Brain pericyte (primary cell): ENCODE results near the gene DTNB.

Experiments used
- DNase-seq: peaks from one replicate; pipeline ENCODE4 v3.0.0-alpha.2; 2012; ENCODE audit warnings: low read depth, low spot score

The DTNB gene

DNA sequence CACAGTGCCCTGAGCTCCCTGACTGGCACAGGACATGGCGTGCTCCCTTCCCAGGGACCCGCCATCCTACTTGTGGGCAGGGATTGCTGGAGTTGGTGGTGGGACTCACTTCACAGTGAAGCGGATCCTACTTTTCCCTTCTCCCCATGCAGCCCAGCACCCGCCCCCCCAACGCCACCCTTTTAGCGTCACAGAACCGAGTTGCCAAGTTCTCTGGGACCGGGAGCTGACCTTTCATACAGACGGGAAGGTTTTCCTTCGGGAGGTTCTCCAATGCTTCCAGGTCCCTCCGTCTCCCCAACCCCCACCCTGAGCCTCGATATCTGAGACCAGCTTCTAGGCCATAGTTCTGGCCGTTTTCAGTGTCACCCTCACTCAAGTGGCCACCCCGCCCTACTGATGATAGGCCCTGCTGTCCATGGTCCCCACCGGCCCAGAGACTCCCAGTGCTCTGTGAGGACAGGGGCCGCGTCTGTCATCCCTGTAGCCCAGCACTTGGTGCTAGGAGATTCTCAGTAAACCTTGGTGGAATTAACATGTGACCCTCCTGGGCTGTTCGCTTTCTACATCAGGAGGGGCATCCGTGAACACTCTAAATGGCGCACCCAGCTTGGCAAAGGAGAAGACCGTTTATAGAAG, 330.1 kb downstream of the DTNB start:
- no peak for DNase-seq

DNA sequence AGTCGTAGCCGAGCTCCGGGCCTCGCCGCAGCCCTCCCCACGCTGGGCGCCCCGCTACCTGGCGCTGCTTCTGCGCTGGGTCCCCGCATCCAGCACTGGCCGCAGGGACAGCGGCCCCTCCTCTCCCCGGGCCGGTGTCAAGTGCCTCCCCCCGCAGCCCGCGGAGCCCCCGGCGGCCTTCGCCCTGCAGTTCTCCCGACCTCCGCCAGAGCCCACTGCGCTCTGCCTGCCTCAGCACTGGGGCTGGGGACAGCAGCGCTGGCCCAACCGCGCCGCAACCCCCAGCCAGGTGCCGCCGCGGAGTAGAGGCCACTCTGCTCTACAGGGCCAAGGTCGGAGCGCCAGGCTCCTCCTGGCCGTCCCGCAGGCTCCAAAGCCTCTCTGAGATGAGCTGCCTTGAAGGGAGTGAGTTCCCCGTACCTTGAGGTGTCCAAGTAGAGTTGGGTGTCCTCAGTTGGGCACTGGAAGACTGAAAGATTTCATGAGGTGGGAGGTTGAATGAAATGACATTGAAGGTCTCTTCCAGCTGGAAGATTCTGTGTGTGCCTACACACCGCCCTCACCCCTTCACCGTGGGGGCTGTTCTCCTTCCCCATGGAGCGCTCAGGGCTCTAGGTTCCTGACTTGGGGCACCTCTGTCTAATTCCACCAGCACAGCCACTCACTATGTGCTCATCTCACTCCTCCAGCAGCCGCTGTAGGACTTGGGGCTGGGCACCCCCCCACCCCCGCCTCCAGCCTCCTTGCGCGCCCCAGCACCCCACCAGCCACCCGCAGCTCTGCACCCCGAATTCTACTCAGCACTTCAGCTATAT, 330.8 kb downstream of the DTNB start:
- peak; percentile 42 for DNase-seq

DNA sequence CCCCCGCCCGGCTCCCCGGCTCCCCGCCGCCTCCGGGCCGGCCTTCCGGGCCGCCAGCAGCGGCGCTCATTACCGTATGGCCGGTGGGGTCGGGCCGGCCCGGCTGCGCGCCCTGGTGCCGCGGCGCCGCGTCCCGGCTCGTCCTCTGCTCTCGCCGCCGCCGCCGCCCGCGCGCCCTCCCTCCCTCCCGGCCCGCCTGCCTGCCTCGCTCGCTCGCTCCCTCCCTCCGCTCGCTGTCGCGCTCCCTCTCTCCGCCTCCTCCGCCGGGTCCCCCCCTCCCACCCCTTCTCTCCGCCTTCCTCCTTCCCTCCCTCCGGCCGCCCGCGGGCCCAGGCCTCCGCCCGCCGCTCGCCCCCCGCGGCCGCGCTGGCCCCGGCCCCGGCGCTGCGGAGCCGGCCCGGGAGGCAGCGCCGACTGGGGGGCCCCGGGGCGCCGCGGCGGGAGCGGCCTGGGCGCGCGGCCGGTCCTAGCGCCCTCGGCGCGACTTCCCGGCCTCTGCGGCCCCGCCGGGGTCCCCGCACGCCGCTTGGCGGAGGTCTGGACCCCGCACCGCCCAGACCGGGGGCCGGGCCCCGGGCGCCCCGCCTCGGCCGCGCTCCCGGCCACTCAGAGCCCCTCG, 331.5 kb downstream of the DTNB start, which contains the start of gene DNMT3A:
Gene DNMT3A (minus strand): TSS at position 173 of the 619 bp plus-strand sequence. CDS start 27,941 bp downstream, outside the sequence.
- DNase-seq: no peak

DNA sequence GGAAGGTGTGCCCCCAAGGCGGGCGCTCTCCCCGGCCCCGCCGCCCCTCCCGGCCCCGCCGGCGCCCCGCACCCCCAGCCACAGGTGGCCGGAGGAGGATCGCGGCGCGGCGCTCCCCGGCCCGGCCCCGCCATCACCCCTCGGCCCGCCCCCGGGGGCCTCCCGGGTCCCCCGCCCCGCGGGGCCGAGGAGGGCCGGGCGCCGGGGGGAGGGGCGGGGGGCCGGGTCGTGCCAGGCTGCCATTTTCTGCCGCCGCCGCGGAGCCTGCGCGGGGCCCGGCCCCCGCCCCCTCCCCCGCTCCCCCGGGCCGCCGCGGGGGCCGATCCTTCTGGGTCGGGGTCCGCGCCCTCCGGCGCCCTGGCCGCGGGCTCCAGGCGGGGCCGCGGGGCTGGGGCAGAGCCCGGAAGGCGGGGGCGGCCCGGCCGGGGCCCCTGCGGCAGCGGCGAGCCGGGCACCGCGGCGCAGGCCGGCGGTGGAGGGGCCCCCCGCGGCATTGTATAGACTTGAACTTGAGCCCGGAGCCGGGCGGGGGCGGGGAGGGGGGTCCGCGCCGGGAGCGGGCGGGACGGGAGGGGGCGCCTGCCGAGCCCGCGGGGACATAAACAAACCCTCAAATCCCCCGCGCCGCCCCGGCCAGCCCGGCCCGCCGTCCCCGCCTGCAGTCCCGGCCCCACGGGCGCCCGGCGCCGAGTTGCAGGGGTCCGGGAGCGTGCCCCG, 332.2 kb downstream of the DTNB start:
- DNase-seq: no peak

DNA sequence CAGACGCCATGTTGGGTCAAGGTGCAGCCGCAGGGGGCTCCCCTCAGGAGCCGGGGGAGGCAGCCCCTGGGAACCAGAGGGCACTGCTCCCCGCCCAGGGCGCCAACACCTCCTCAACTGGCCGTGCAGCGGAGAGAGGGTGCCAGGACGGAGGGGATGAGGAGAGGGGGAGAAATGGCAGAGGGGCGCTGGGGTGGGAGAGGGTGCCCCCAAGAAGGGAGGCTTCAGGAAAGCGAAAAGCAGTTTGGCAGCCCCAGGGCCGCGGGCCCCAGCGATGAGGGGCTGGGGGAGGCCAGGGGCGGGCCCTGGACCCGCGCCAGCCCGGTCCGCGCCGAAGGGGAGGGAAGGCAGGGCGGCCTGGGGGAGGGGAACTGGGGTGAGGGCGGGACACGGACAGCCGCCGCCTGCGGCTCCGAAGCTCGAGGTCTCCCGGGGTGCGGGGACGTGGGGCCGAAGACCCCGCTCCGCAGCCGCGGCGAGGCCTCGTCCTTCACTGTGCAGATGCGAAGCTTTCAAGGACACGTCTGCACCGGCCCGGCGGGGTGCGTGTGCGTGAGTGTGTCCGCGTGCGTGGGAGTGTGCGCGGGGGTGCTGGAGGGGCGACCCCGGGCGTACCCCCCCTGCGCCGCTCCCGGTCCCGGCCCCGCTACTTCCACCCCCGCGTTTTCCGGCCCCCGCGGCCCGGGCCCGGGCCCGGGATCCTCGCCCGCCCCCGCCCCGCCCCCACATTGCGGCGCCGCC, 333.0 kb downstream of the DTNB start:
- no peak for DNase-seq

DNA sequence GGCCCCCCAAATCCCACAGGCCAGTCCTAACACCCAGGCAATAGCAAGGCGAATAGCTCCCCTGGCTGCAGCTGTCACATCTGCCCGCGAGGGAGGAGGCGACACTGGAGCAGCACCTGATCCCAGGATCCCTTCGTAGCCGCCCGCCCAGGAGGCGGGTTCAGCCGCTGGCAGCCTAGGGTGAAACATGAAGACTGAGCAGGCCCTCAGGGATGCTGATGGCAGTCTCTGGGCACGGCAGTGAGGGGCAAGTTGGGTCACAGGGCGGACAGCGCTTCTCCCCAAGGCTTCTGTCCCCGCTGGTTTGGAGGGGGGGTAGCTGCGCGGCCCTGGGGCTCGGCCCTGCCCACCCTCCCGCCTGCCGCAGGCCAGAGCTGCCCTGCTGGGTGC, 333.6 kb downstream of the DTNB start:
- no peak for DNase-seq

DNA sequence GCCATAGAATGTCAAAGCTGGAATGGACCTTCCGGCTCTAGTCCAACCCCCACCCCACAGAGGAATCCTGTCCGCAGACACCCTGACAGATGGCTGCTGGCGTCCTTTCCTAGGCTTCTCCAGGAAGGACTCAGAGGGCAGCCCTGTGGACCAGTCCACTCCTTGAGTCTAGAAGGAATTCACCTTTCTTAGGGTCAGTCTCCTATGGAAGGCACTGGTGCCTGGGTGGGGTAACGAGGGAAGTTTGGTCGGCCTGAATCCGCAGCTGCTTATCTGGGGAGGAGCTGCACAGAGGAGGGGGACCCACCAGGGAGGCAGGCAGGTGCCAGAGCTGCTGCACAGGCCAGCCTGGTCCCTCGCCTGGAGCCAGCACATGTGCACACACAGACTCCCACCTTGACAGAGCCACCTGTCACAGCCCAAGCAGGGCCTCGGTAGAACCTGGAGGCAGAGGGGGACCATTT, 334.1 kb downstream of the DTNB start:
- no peak for DNase-seq

DNA sequence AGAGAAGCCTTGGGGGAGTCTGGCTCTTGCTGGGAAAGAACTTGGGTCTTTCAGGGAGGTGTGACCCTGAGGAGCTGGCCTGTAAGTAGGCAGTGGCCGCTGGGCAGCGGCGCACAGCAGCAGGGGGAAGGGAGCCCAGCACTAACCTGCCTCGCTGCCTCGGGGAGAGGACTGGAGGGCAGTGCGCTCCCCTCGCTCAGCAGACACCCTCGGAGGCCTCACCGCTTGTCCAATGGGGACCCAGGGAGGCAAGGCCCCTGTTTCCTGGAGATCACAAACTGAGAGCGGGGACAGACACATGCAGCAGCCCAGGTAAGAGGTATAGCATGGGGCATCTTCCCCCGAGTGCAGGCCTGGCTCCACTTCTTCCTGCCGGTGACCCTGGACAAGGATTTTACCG, 335.0 kb downstream of the DTNB start:
- DNase-seq: no peak

DNA sequence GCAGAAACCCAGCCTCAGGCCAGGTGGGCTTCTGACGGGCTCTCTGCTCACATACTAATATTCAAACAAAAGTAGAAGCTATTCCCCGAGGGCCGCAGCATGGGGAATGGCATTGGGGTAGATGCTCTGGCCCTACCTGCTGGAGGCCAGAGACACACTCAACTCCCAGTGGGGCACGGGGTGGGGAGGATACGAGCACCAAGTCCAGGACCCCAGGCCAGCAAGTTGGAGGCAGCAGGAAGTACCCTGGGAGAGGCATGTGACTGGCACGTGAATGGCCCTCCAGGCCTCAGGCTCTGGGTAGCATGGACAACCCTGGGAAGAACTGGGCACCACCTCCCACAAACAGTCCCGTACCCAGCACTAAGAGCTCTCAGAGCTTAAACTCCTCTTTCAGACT, 335.5 kb downstream of the DTNB start:
- no peak for DNase-seq

DNA sequence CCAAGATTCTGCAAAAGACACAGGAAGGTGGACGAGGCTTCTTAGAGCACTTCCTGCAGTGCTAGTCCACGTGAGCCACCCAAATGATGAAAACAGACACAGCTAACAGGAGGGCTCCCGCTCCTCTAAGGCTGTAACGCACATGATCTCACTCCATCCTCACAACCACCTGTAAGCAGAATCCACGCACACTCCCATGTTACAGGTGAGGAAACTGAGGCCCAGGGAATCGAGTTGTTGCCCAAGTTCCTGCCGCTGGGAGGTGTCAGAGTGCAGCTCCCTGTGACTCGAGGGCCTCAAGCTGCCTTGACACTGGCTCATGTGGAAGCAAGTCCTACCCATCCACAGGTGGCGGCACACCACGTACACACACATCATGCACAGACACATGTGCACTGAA, 336.1 kb downstream of the DTNB start:
- DNase-seq: no peak

DNA sequence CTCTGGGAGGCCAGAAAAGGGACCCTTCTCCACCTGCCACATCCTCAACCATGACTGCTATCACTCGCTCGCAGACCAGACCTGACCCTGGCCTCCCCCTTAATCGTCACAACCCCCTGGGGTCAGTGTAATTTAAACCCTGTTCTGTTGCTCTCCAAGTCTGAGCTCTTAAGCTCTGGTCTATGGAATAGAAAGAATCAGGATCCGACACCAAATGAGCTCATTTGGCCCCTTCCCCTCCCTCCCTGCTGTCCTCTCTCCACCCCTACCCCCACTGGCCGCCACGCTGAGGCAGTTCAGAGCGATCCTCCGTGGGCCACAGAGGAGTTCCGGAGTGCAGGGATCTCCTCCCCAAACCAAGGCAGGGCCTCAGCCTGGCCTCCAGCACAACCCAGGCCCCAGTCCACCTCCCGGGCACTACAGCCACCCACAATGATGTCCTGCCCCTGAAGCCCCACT, 337.0 kb downstream of the DTNB start:
- no peak for DNase-seq

DNA sequence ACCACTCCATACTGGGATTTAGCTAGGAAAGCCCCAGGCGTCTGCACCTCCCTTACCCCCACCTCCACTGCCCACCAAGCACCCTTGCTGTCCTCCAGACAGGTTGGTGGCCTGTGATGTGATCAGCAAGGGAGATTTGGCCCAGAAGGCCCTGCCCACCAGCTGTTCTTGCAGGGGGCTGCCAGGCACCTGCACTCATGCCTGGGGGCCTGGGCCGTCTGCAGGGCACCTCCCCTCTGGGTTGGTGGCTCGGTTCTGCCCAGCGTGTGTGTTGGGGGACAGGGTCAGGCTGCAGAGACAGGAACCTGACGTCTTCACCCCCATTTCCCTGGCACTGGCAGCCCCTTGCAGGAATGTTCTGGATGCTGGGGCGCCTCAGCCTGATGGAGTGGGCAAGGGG, 337.4 kb downstream of the DTNB start:
- no peak for DNase-seq

DNA sequence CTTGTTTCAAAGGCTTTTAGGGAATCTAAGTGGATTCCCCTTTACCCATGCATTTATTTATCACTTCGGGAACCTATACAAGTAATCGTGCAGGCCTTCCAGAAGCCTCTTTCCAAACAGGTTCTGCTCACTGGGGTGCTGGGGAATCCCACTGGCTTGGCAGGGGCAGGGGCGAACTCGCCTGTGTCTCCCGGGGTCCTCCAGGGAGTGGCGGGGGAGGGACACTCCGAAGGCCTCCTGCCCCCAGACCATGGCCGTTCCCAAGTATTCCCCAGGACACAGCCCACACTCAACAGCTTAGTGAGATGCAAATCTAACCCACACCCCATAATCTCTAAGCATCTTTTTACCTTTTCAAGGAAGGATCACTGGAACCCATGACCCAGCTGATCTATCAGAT, 338.2 kb downstream of the DTNB start:
- DNase-seq: no peak

DNA sequence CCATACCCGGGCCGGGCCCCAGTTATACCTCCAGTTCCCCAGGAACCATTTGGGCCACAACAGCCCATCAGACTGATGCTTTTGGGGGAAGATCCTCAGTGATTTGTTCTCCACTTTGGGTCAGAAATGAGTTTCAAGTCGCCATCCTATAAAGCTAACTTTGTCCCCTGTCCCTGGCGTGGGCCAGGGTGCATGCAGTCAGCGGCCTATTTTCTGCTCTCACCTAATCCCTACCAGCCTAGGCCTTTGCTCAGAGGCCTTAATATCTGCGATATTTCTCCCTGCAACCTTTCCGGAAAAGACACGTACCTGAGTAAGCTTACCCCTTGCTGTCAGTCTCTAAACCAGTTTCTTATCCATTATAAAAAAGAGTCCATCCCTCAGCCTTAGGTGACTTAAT, 338.9 kb downstream of the DTNB start:
- DNase-seq: no peak

DNA sequence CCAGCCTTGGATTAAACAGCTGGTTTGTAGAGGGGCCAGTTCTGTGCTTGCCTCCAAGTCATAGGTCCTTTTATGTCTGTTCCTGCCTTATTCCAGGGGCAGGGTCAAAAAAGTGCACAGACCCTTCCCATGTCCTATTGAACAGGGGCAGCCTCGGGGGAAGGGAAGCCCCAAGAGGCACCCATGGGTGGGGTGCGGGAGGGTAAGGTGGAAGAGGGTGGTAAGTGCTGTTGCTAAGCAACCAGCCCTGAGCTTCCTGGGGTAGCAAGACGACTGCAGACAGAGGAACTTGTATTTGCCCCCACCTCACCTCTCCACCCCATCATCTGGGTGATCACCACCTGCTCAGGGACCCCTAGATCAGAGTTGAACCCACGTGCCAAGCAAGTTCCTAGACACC, 339.4 kb downstream of the DTNB start:
- DNase-seq: no peak

DNA sequence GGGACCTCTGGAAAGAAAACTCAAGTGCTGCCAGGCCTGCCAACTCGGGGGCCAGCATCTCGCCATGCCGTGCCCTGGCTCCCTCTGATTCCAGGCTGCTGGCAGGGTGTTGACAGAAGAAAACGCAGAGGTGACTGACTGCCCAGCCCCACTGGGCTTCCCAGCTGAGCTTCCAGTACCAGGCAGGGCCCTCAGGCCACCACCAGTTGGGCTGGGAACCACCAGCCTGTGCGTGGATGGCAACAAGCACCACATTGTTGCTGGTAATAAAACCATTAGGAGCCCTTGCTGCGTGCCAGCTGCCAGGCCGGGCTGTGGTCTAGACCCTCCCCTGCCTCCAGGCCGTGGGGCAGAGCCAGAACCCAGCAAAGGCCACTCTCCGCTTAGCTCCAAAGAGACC, 340.8 kb downstream of the DTNB start:
- no peak for DNase-seq

DNA sequence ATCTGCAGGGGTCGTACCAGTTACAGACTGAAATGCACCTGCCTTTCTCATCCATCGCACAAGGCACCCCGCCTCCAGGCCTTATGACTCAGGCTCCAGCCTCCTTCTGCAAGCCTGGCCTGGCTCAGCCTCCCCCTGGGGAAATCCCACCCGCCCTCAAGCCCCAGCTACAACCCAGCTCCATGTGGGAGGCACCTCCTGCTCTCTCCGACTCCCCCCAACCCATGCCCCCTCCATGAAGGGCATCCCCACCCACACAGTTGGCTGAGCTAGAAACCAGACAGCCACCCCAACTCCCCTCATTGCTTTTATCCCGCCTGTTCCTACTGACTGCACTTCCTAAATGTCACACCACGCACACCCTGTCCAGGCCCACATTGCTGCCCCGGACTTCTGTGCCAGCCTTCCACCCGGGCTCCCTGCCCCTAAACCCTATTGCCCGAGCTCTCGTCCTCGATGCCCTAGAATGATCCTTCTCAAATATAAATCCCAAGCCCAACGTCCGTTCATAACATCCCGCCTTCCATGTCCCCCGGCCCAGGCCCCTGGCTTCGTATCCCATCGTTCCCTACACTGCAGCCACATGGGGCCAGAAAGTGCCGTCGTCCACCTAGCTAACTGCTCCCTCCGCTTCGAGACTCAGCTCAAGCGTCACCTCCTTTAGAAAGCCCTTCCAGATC, 341.6 kb downstream of the DTNB start:
- DNase-seq: no peak

DNA sequence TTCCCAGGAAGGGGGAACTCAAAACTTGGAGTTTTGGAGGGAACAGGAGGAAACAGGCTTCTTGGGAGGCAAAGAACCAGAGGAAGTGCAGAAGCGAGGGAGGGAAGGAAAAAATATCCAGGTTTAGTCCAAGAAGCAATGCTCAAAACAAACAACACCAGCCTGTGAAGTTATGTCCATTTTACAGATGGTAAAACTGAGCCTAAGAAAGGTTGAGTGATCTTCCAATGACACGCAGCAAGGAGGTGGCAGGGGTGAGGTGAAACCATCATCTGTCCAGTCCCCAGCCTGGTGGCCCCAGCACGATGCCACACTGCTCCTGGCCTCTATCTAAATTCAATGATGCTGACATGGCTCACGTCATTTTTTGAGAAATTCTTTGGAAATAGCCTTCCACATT, 342.4 kb downstream of the DTNB start:
- no peak for DNase-seq

DNA sequence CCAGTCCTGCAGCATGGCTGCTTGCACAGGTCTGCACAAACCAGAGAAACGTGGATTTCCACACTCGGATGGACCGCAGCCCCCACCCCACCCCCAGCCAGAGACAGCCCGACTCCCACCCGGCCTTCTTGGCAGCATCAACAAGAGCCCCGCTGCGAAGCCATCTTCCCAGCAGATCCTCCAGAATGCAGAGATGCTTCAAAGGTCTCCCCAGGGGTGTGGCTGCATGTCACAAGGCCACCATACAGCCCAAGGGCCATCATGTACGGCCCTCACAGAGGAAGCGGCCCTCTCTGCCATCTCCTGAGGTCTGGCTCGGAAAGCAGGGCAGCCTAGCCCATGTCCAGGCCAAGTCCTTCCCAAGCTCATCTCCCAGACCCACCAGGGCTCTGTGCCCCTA, 343.1 kb downstream of the DTNB start:
- no peak for DNase-seq

DNA sequence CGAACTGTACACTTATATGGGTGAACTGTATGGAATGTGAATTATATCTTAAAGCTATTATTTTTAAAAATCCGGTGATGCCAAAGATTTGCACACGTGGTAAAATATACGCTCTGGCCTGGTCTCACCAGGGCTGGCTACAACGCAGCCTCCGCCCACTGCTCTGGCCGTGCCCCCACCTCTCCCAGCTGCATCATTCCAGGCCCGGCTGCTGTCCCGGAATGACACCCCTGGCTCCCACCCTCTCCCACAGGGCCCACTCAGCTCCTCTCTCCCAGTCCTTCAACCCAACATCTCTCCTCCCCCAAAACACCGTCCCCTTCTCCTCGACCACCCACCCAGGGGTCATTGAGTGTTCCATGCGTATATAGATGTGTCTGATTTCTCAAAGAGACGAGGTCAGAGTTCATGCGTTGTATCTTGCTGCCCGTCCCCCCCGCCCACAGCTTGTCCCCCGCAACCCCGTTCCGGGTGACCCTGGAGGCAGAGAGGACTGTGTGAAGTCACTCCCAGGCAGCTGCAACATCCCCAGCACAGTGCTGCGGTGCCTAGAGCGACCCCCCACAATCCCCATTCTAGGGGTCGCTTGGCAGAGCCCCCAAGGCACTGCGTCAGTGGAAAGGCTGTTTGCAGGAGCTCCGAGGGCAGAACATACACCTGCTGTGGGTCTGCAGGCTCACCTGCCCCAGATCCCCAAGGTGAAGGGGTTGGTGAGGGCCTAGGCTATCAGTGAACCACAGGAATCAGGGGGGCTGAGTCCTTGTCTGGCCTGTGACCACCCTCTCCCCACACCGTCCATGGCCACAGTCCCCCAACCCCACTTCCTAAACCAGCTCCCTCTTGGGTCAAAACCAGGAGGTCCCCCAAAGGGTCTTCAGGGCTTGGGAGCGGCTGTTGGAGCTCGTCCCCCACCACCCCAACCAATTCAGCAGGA, 345.0 kb downstream of the DTNB start:
- no peak for DNase-seq
